DND-41 (cell line): ENCODE results near the gene DHH.

Experiments used
- ATAC-seq: fragments of 200-7000 bp; cut with Tn5 transposase; 3 replicates; pipeline ENCODE4 v1.9.1; 2021; ENCODE audit warnings: low read depth; ENCODE audit not compliant: insufficient read depth
- DNase-seq: peaks from one replicate; pipeline ENCODE4 v3.0.0-alpha.2; 2020
- H2AFZ ChIP-seq: 2 replicates; pipeline ENCODE4 v1.6.0; 2012; ENCODE audit warnings: low read depth, low read length
- H3K27ac ChIP-seq: 2 replicates; pipeline ENCODE4 v1.5.1; 2012; ENCODE audit warnings: low read length, inconsistent platforms
- H3K27me3 ChIP-seq: fragments of 200-600 bp; sonication (generic); 2 replicates; pipeline ENCODE4 v1.6.0; 2012; ENCODE audit warnings: low read length, mild to moderate bottlenecking, inconsistent platforms; ENCODE audit not compliant: insufficient read depth, poor library complexity
- H3K36me3 ChIP-seq: 2 replicates; pipeline ENCODE4 v1.5.1; 2012; ENCODE audit warnings: low read length, inconsistent platforms; ENCODE audit not compliant: insufficient read depth
- H3K4me1 ChIP-seq: 2 replicates; pipeline ENCODE4 v1.5.1; 2012; ENCODE audit warnings: mild to moderate bottlenecking, low read length; ENCODE audit not compliant: insufficient read depth
- H3K4me2 ChIP-seq: 2 replicates; pipeline ENCODE4 v1.6.0; 2012; ENCODE audit warnings: mild to moderate bottlenecking, moderate library complexity, low read length, inconsistent platforms; ENCODE audit not compliant: insufficient read depth
- H3K4me3 ChIP-seq, 2 experiments: fragments of 200-600 bp in 1 of 2; shearing (Covaris generic) in 1 of 2; 2 replicates each; pipeline ENCODE4 v1.5.1; 2012 to 2016; ENCODE audit warnings: inconsistent platforms in 2 of 2, low read length in 2 of 2, mild to moderate bottlenecking in 2 of 2, low read depth in 1 of 2, moderate library complexity in 1 of 2
- H3K79me2 ChIP-seq: 2 replicates; pipeline ENCODE4 v1.6.0; 2012; ENCODE audit warnings: low read length, inconsistent platforms; ENCODE audit not compliant: insufficient read depth
- H3K9ac ChIP-seq: 2 replicates; pipeline ENCODE4 v1.6.0; 2012; ENCODE audit warnings: low read depth, mild to moderate bottlenecking, inconsistent platforms, low read length, moderate library complexity
- H3K9me3 ChIP-seq: 2 replicates; pipeline ENCODE4 v1.5.1; 2012; ENCODE audit warnings: low read length, moderate library complexity, mild to moderate bottlenecking, inconsistent platforms; ENCODE audit not compliant: insufficient read depth, severe bottlenecking
- H4K20me1 ChIP-seq: 2 replicates; pipeline ENCODE4 v1.6.0; 2012; ENCODE audit warnings: low read length; ENCODE audit not compliant: insufficient read depth
- EZH2 ChIP-seq: IDR thresholded peaks from 3 replicates; pipeline ENCODE4 v1.6.1; 2012; ENCODE audit warnings: borderline replicate concordance, low read depth, mild to moderate bottlenecking, moderate library complexity, low read length, inconsistent platforms; ENCODE audit not compliant: severe bottlenecking
- TF ChIP-seq, protein P1 (sequence below): IDR thresholded peaks from 2 replicates; pipeline ENCODE4 v1.5.1; 2012; ENCODE audit warnings: borderline replicate concordance, low read length, moderate library complexity, mild to moderate bottlenecking; ENCODE audit not compliant: poor library complexity, severe bottlenecking; ENCODE audit errors: extremely low read depth

Gene DHH

GRCh38 chr12:49105504-49106084, 11.0 kb upstream of the DHH start:
- ATAC-seq (no peak), DNase-seq (no peak)
- H4K20me1 ChIP-seq = peaks cover 38% of the 10 kb centered on the region
- peaks cover 72% of the 10 kb centered on the region for H3K36me3 ChIP-seq
- H3K4me2 ChIP-seq = no peak overlapping the region
- no peak overlapping the region for H3K27ac ChIP-seq
- no peak for TF ChIP-seq EZH2
- TF ChIP-seq, protein P1, sequence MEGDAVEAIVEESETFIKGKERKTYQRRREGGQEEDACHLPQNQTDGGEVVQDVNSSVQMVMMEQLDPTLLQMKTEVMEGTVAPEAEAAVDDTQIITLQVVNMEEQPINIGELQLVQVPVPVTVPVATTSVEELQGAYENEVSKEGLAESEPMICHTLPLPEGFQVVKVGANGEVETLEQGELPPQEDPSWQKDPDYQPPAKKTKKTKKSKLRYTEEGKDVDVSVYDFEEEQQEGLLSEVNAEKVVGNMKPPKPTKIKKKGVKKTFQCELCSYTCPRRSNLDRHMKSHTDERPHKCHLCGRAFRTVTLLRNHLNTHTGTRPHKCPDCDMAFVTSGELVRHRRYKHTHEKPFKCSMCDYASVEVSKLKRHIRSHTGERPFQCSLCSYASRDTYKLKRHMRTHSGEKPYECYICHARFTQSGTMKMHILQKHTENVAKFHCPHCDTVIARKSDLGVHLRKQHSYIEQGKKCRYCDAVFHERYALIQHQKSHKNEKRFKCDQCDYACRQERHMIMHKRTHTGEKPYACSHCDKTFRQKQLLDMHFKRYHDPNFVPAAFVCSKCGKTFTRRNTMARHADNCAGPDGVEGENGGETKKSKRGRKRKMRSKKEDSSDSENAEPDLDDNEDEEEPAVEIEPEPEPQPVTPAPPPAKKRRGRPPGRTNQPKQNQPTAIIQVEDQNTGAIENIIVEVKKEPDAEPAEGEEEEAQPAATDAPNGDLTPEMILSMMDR = no peak
- H3K4me1 ChIP-seq = peaks cover 19% of the 10 kb centered on the region
- peaks cover 49% of the 10 kb centered on the region for H3K79me2 ChIP-seq
- H3K4me3 ChIP-seq = no peak overlapping the region
- no peak overlapping the region for H2AFZ ChIP-seq
- H3K27me3 ChIP-seq = no peaks in the 10 kb centered on the region
- no peaks in the 10 kb centered on the region for H3K9me3 ChIP-seq
- no peak overlapping the region for H3K9ac ChIP-seq

DNA sequence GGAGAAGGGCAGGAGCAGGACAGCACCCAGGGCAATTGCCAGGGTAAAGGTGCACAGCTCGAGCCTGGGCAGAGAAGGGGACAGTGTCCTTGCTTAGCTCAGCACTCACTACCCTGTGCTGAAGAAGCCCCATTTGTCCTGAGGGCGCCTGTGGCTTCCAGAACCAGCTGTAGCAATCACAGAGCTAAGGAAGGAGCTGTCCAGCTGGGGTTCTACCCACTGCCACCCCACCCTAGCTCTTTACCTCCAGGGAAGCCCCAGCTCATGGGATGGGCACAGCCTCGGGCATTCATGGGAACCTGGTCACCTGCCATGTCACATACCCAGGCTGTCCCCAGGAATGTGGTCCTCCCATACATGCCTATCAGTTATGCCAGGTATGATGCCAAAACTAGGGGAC, 10.2 kb upstream of the DHH start:
- Histone ChIP-seq H4K20me1 (peaks cover 38% of the 10 kb centered on the region), H3K4me2 (no peak overlapping the region), H3K79me2 (peaks cover 42% of the 10 kb centered on the region)

GRCh38 chr12:49100380-49100779, 5.8 kb upstream of the DHH start:
- DNase-seq (no peak), ATAC-seq (no peak)
- Histone ChIP-seq H3K4me3 (no peak overlapping the region), H3K27me3 (no peaks in the 10 kb centered on the region), H3K36me3 (peaks cover 78% of the 10 kb centered on the region), H2AFZ (no peak overlapping the region), H3K4me1 (no peaks in the 10 kb centered on the region), H3K9ac (no peak overlapping the region), H3K4me2 (no peak overlapping the region), H4K20me1 (peaks cover 18% of the 10 kb centered on the region), H3K79me2 (peaks cover 10% of the 10 kb centered on the region), H3K27ac (no peak overlapping the region), H3K9me3 (no peaks in the 10 kb centered on the region)
- TF ChIP-seq, protein P1 = no peak
- TF ChIP-seq EZH2 = no peak

More for the DNA sequence above, 10.2 kb upstream of the DHH start:
- no peak overlapping the region for H2AFZ ChIP-seq
- no peak for DNase-seq
- no peak for ATAC-seq
- H3K4me3 ChIP-seq = no peak overlapping the region
- no peaks in the 10 kb centered on the region for H3K9me3 ChIP-seq
- peaks cover 17% of the 10 kb centered on the region for H3K4me1 ChIP-seq
- H3K9ac ChIP-seq = no peak overlapping the region
- H3K27me3 ChIP-seq = no peaks in the 10 kb centered on the region
- H3K36me3 ChIP-seq = peaks cover 77% of the 10 kb centered on the region
- no peak overlapping the region for H3K27ac ChIP-seq
- no peak for TF ChIP-seq EZH2
- TF ChIP-seq, protein P1 = no peak

- Histone ChIP-seq H3K9me3 (no peaks in the 10 kb centered on the region), H3K27ac (no peak overlapping the region), H3K4me3 (no peak overlapping the region), H3K4me2 (no peak overlapping the region), H2AFZ (no peak overlapping the region), H3K9ac (no peak overlapping the region), H3K27me3 (no peaks in the 10 kb centered on the region), H3K4me1 (no peaks in the 10 kb centered on the region), H4K20me1 (peaks cover 8% of the 10 kb centered on the region), H3K79me2 (no peaks in the 10 kb centered on the region), H3K36me3 (peaks cover 61% of the 10 kb centered on the region)
- no peak for ATAC-seq
- no peak for TF ChIP-seq EZH2
- TF ChIP-seq, protein P1 = no peak
- no peak for DNase-seq
Observed at GRCh38 chr12:49098703-49099102, 4.1 kb upstream of the DHH start.
